HG03175 (cell line): ENCODE data around the gene RAB1B.
"Not testable (repeated sequence)": the region's sequence is repeated elsewhere in the genome, so short reads cannot be mapped to it uniquely, and the experiment has no call there.

Experiments
- ATAC-seq: cut with Tn5 transposase; IDR thresholded peaks from one replicate; pipeline ENCODE4 v1.9.1; 2021; ENCODE audit warnings: mild to moderate bottlenecking, moderate library complexity; ENCODE audit not compliant: unreplicated experiment

RAB1B gene

DNA sequence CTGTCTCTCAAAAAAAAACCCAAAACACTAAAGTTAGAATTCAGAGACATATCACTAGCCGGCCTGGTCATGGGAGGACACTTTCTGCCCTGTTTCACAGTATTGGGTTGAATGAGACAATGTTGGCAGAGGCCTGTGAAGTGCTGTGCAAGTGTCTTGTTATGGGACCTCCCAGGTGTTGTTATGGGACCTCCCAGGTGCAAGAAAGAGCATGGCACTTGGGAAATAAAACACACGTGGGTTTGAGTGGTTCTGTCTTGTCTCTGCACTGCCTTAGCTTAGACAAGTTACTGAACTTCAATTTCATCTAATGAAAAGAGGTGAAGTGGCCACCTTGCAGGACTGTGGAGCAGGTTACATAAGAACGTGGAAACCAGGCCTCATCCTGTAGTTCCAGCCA lies 28.9 kb upstream of the RAB1B start:
- ATAC-seq, result no peak

DNA sequence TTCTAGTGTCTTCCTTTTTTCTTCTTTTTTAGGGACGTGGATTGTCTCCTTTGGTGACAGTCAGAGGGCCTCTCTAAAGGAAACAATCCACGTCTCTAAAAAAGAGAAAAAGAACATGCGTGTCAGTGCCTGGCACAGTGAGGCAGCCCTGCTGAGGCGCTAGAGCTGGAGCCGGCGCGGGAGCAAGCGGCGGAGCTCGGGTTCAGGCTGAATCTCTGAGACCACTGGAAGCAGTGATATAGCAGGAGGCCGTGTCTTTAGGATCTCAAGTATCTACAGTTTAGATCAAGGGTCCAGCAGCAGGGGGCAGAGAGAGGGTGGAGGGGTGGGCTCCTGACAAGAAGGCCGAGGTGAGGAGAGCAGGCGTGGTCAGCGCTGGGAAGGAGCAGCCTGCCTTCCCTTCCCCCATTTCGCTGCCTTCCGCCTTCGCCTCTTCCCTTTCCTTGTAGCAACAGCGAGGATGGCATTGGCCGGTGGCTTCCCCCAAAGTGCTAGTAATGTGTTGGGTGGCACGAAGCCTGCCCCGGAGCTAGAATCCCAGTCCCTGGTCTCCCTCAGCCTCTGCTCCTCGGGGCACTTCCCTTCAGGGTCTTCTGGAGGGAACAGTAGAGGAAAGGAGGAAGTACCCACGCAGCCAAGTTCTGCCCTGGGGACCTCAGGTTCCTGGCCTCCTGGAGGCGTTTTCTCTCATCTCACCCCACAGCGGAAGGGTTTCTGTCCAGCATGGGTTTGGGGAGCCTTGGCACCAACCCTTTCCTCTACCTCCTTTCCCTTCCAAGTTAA lies 28.2 kb upstream of the RAB1B start:
- ATAC-seq, result no peak

DNA sequence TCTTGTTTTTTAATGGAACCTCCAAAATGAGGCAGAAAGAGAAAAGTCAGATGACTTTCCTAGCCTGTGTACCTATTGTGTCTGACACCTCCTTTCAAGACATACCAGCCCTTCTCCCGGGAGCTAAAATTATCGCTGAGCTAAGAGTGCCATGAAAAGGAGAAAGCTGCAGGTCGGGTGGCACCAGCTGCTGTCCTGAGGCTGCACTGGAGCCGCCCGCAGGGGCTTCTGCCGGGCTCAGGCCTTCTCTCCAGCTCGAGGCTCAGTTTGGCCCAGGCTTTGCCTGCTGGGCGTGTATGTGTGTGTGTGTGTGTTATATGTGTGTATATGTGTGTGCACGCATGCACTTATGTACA lies 27.7 kb upstream of the RAB1B start:
- ATAC-seq, result no peak

- ATAC-seq, result no peak
Measured at GRCh38 chr11:66242095-66242765, 26.2 kb upstream of the RAB1B start.

DNA sequence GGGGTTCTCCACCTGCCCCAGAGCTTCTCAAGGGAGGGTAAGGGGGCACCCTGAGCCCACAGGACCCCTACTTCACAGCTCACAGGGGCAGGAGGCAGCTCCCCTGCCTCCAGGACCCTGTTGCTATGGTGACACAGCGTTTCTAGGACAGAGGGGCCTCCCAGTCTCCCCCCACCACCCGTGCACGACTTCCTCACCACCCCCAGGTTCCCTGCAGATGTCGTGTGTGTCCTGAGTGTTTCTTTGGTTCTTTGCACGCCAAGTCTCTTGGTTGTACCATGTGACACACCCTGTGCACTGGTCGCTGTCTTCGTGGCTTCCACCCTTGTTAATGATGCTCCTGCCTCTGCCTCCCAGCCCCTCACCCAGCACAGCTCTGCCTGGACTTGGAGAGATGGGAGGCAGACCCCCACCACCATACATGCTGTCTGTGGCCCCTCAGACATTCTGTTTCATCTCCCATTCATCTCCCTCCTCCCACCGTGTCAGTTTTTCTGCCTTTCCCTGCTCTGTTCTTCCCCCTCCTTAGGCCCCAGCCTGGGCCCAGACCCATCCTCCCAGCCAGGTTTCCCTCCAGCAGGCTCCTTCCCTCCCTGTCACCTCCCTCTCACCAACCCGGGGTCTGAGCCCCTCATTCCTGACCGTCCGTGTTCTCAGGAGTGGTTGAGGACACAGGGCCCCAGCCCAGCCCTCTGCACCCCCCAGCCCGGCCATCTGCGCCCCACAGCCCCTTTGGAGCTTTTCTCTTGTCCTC lies 24.5 kb upstream of the RAB1B start:
- ATAC-seq, result no peak

DNA sequence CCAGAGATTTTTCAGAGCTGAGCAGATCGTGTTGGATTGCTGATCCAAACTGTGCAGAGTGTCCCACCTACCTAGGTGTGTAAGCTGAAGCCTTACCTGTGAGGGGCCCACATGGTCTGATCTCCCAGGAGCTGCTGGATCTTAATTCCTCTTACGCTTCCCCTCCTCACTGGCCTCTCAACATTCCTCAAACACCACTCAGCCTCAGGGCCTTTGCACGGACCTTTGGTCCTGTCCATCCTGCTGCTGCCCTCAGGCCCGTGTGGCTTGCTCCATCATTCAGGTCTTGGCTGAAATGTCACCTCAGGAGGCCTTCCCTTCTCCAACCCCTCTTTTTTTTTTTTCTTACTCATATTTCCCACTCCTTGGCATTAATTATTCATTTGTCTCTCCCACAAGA lies 21.1 kb upstream of the RAB1B start:
- no peak for ATAC-seq

- no peak for ATAC-seq
Measured at GRCh38 chr11:66247801-66248200, 20.6 kb upstream of the RAB1B start.

DNA sequence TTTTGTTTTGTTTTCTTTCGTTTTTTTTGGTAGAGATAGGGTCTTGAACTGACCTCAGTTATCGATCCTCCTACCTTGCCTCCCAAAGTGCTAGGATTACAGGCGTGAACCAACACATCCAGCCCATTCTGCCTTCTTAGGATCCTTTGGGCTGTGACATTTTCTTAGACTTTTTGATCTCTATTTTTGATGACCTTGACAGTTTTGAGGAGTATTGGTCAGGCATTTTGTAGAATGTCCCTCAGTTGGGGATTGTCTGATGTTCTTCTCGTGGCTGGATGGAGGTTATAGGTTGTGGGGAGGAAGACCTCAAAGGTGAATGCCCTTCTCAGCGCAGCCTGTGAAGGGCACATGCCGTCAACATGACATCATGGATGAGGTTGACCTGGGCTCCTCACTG lies 19.5 kb upstream of the RAB1B start:
- ATAC-seq, result no peak

GRCh38 chr11:66251809-66252208 lies 16.6 kb upstream of the RAB1B start:
- ATAC-seq, result no peak

DNA sequence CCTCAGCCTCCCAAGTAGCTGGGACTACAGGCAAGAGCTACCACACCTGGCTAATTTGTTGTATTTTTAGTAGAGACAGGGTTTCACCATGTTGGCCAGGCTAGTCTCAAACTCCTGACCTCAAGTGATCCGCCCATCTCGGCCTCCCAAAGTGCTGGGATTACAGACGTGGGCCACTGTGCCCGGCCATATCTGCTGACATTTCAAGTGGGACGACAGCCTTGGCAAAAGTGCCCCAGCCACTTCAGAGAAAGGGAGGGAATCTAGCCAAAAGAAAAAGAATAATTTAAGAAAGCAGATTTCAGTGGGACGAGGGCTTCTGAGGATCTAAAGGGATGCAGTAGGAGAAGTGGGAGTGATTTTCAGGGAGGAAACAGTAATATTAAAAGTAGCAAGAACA lies 15.4 kb upstream of the RAB1B start:
- not testable (repeated sequence) for ATAC-seq

GRCh38 chr11:66258473-66258893 lies 10.0 kb upstream of the RAB1B start:
- no peak for ATAC-seq

DNA sequence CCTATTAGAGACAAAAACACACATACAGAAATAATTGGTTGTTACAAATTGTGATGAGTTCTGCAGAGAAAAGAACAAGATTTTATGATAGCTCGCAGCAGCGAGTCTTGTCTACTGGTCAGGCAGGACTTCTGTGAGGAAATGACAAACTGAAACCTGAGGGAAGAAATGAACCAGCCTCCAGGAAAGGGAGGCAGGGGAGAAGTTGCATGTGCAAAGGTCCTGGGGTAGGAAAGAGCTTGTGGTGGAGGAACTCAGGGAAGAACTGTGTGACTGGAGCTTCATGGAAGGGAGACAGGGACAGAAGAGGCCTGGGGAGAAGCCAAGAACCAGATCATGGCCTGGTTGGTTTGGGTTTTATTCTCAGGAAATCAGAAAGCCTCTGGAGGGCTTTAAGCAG lies 9.2 kb upstream of the RAB1B start:
- no peak for ATAC-seq

GRCh38 chr11:66259956-66260355 lies 8.5 kb upstream of the RAB1B start:
- no peak for ATAC-seq

DNA sequence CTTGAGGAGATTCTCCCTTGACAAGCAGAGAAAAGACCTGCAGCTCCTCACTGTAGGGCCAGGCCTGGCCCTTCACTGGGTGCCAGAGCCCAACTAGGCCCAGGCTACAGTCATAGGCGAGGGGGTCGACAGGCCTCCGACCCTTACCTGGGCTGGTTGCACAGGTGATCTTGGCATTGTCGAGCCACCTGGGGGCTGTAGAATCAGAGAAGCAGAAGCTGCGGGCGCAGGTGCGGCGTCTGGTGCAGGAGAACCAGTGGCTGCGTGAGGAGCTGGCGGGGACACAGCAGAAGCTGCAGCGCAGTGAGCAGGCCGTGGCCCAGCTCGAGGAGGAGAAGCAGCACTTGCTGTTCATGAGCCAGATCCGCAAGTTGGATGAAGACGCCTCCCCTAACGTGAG lies 6.9 kb upstream of the RAB1B start:
- ATAC-seq, result no peak

DNA sequence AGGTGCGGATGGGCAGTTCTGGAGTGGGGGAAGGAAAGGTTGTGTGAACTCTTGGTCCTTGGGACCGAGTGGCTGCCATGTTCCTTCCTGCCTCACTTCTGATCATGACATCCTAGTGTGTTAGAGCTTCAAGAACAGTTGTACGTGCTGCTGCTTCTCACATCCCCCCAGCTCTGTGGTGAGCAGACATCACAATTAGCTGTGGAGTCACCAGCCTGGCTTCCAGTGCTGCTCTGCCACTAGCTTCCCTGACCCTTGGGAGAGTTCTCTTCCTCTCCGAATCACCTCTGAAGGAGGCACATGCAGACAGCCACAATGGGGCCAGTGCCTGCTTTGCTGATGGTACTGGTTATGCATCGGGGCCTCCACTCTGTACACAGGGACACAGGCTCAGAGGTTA lies 6.2 kb upstream of the RAB1B start:
- ATAC-seq, result no peak

GRCh38 chr11:66262696-66263095 lies 5.7 kb upstream of the RAB1B start:
- no peak for ATAC-seq

DNA sequence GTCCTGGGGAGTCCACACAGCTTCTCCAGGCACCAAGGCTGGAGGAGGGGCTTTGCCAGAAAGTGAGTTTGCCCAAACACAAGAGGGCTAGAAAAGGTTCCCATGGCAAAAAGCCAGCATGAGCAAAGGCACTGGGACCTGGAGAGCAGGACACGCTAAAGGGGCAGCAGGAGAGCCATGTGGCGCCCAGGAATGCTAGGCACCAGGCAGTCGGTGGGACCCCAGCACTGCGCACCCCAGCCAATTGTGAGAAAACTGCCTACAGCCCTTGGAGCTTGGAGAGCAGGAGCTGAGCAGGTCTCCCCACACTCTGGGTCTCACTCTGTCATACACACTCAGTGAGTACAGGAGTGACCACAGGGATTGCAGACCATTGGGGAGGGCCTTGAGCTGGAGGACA lies 5.2 kb upstream of the RAB1B start:
- no peak for ATAC-seq

DNA sequence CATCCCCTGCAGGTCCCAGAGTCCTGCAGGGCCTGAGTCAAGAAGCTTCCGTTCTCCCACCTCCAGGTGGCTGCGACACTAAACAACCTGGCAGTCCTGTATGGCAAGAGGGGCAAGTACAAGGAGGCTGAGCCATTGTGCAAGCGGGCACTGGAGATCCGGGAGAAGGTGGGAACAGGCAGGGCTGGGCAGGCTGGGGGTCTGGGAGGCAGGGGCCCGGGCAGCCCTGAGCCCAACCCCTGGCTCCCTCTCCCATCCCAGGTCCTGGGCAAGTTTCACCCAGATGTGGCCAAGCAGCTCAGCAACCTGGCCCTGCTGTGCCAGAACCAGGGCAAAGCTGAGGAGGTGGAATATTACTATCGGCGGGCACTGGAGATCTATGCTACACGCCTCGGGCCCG lies 4.7 kb upstream of the RAB1B start:
- ATAC-seq, result no peak

DNA sequence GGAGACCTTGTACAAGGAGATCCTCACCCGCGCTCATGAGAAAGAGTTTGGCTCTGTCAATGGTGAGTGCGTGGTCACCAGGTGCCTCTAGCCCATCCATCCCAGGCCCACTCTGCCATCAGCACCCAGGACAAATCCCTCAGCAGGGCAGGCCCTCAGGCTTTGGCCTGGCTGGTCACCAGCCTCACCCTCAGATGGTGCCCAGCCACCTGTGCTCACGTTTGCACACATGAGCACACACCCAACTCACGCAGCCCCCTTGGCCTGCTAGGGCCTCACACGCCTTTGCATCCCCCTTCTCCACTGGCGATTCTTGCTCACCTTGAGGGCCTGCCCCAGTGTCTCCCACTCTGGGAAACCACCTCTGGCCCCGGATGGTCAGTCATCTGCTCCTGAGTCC lies 4.1 kb upstream of the RAB1B start:
- ATAC-seq, result no peak

DNA sequence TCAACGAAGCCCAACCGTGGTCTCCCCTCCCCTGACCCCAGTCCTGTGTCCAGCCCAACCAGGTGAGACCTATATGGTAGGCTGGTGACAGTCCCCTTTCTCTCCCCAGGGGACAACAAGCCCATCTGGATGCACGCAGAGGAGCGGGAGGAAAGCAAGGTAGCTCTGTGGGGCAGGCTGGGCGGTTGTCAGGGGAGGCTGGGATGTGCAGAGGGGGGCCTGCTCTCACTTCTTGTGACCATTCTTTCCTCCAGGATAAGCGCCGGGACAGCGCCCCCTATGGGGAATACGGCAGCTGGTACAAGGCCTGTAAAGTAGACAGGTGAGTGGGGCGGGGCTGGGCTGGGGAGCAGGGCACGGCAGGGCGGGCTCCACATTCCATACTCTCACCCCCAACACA lies 3.5 kb upstream of the RAB1B start:
- no peak for ATAC-seq

- no peak for ATAC-seq
Measured at GRCh38 chr11:66265531-66266377, 2.7 kb upstream of the RAB1B start.
